Activated CD4-positive, CD25-positive, alpha-beta regulatory T cell treated with anti-CD3 and anti-CD28 coated beads, Interleukin-2, amount 50 U/mL, for 24 hours (primary cell): Measurements from ENCODE around the gene EPHA10.
"Not testable (repeated sequence)": the region's sequence is repeated elsewhere in the genome, so short reads cannot be mapped to it uniquely, and the experiment has no call there.

Source experiments
- ATAC-seq, 2 donors: fragments of 150-1000 bp; cut with Tn5 transposase; one replicate each; pipeline ENCODE4 v1.10.0; 2021; ENCODE audit warnings: mild to moderate bottlenecking in 1 of 2, moderate library complexity in 1 of 2

Gene EPHA10

GRCh38 chr1:37767488-37767887, 2.6 kb upstream of the EPHA10 start:
- ATAC-seq: no peak

GRCh38 chr1:37765916-37766664, 1.2 kb upstream of the EPHA10 start:
- peak; percentile 41 to 51 for ATAC-seq

- no peak for ATAC-seq
These were observed 500 bp downstream of the EPHA10 start for GRCh38 chr1:37764414-37764825.

GRCh38 chr1:37763791-37764413, 1.0 kb downstream of the EPHA10 start:
- ATAC-seq: no peak

- ATAC-seq: no peak
These were observed 2.4 kb downstream of the EPHA10 start for GRCh38 chr1:37762516-37762915.

- ATAC-seq: no peak
These were observed 3.4 kb downstream of the EPHA10 start for GRCh38 chr1:37761416-37762095.

- ATAC-seq: no peak
These were observed 5.5 kb downstream of the EPHA10 start for GRCh38 chr1:37759451-37759850.

GRCh38 chr1:37755951-37756560, 8.9 kb downstream of the EPHA10 start:
- no peak for ATAC-seq

GRCh38 chr1:37755290-37755689, 9.6 kb downstream of the EPHA10 start:
- ATAC-seq: peak; percentile 75 to 77

GRCh38 chr1:37753473-37754321, 11.2 kb downstream of the EPHA10 start:
- ATAC-seq: no peak

- peak; percentile 47 to 51 for ATAC-seq
These were observed 12.1 kb downstream of the EPHA10 start for GRCh38 chr1:37752583-37753471.

- ATAC-seq: no peak
These were observed 12.7 kb downstream of the EPHA10 start for GRCh38 chr1:37752213-37752582.

- ATAC-seq: no peak
These were observed 16.4 kb downstream of the EPHA10 start for GRCh38 chr1:37748565-37748964.

- ATAC-seq: no peak
These were observed 18.1 kb downstream of the EPHA10 start for GRCh38 chr1:37746806-37747205.

- ATAC-seq: no peak
These were observed 23.3 kb downstream of the EPHA10 start for GRCh38 chr1:37741662-37742061.

- ATAC-seq: no peak
These were observed 23.8 kb downstream of the EPHA10 start for GRCh38 chr1:37741130-37741529.

GRCh38 chr1:37739222-37739621, 25.7 kb downstream of the EPHA10 start:
- peak; percentile 98 to 99 for ATAC-seq

- ATAC-seq: not testable (repeated sequence)
These were observed 26.3 kb downstream of the EPHA10 start for GRCh38 chr1:37738619-37739018.

- ATAC-seq: not testable (repeated sequence)
These were observed 26.9 kb downstream of the EPHA10 start for GRCh38 chr1:37737975-37738374.

GRCh38 chr1:37734629-37735591, 30.0 kb downstream of the EPHA10 start:
- no peak for ATAC-seq
